Keratinocyte (primary cell): ENCODE measurements around the gene STK4. TPM values are rescaled to one million over a fixed set of nuclear protein-coding genes. Genes with fewer than 3 reads are reported as not detected.

Experiments used
- DNase-seq: peaks from one replicate; pipeline ENCODE4 v3.0.0-alpha.2; 2011; ENCODE audit warnings: low read depth, missing footprints, low spot score
- FAIRE-seq: peaks from 2 replicates; lab custom pipeline; 2011; peaks lifted over from hg19 to GRCh38; lab: Jason Lieb, UNC
- H2AFZ ChIP-seq: 2 replicates; pipeline ENCODE4 v1.6.0; 2012; ENCODE audit warnings: low read length, control low read depth, inconsistent platforms; ENCODE audit not compliant: control insufficient read depth
- H3K27ac ChIP-seq: 2 replicates; pipeline ENCODE4 v1.5.1; 2011; ENCODE audit warnings: low read length; ENCODE audit not compliant: control insufficient read depth, insufficient read depth
- H3K27me3 ChIP-seq: 3 replicates; pipeline ENCODE4 v1.6.0; 2011; ENCODE audit warnings: low read length; ENCODE audit not compliant: control insufficient read depth, insufficient read depth; ENCODE audit errors: extremely low read depth
- H3K36me3 ChIP-seq, 2 experiments: 2 replicates in 1 of 2; 3 replicates in 1 of 2; pipeline ENCODE4 v1.5.1; 2011; ENCODE audit warnings: low read length in 2 of 2, mild to moderate bottlenecking in 1 of 2; ENCODE audit not compliant: control insufficient read depth in 2 of 2, insufficient read depth in 2 of 2; ENCODE audit errors: extremely low read depth in 1 of 2
- H3K4me1 ChIP-seq: 3 replicates; pipeline ENCODE4 v1.5.1; 2011; ENCODE audit warnings: low read length; ENCODE audit not compliant: control insufficient read depth, insufficient read depth; ENCODE audit errors: extremely low read depth
- H3K4me2 ChIP-seq: 3 replicates; pipeline ENCODE4 v1.6.0; 2011; ENCODE audit warnings: low read depth, low read length; ENCODE audit not compliant: control insufficient read depth, insufficient read depth; ENCODE audit errors: extremely low read depth
- H3K4me3 ChIP-seq, 3 experiments: fragments of 200-600 bp in 1 of 3; sonication (generic) in 1 of 3; 2 replicates in 2 of 3; 3 replicates in 1 of 3; pipeline ENCODE4 v1.5.1; 2011 to 2016; ENCODE audit warnings: low read length in 3 of 3, mild to moderate bottlenecking in 3 of 3, control low read depth in 2 of 3, inconsistent platforms in 1 of 3, low read depth in 1 of 3, mixed read lengths in 1 of 3, mixed run types in 1 of 3, moderate library complexity in 1 of 3; ENCODE audit not compliant: control insufficient read depth in 2 of 3, insufficient read depth in 2 of 3; ENCODE audit errors: extremely low read depth in 1 of 3
- H3K79me2 ChIP-seq: 2 replicates; pipeline ENCODE4 v1.6.0; 2012; ENCODE audit warnings: low read length; ENCODE audit not compliant: control insufficient read depth, insufficient read depth
- H3K9ac ChIP-seq: 3 replicates; pipeline ENCODE4 v1.6.0; 2011; ENCODE audit warnings: low read length; ENCODE audit not compliant: control insufficient read depth, insufficient read depth; ENCODE audit errors: extremely low read depth
- H3K9me1 ChIP-seq: 3 replicates; pipeline ENCODE4 v1.6.0; 2011; ENCODE audit warnings: low read length; ENCODE audit not compliant: control insufficient read depth, insufficient read depth; ENCODE audit errors: extremely low read depth
- H3K9me3 ChIP-seq: 2 replicates; pipeline ENCODE4 v1.5.1; 2012; ENCODE audit warnings: low read depth, low read length; ENCODE audit not compliant: control insufficient read depth
- H4K20me1 ChIP-seq: 3 replicates; pipeline ENCODE4 v1.6.0; 2011; ENCODE audit warnings: low read length; ENCODE audit not compliant: control insufficient read depth, insufficient read depth; ENCODE audit errors: extremely low read depth
- EZH2 ChIP-seq: IDR thresholded peaks from one replicate; pipeline ENCODE4 v1.6.1; 2012; ENCODE audit warnings: inconsistent platforms, mild to moderate bottlenecking, low read length, moderate library complexity
- dilution Hi-C: fragments of 300-500 bp; cut with MboI; formaldehyde crosslinking; loops from one replicate; pipeline ENCODE4 v1.7.0; 2020; ENCODE audit warnings: low sequenced_read_pairs; ENCODE audit not compliant: extremely low pct_ligation_motif_present
- polyA plus RNA-seq, 5 experiments: library from polyadenylated mRNA; depleted of rRNA in 3 of 5; stranded (reverse) in 3 of 5; stranded (forward) in 1 of 5; unstranded in 1 of 5; fragments of >200 nt; gene quantifications; 1 replicate in 1 of 5; 2 replicates in 3 of 5; 3 replicates in 1 of 5; pipeline versions ENCODE4 v1.2.1 to v1.2.3, GENCODE V29; 2011 to 2012; ENCODE audit warnings: missing spikeins in 2 of 5, low read depth in 1 of 5, low replicate concordance in 1 of 5
- TF ChIP-seq, protein P1 (sequence below), 3 experiments: IDR thresholded peaks in 1 of 3; conservative IDR thresholded peaks in 1 of 3; optimal IDR thresholded peaks in 1 of 3; 2 replicates in 2 of 3; 3 replicates in 1 of 3; pipeline versions ENCODE3 to v1.5.1; 2011; ENCODE audit warnings: low read length in 3 of 3, mild to moderate bottlenecking in 3 of 3, moderate library complexity in 2 of 3, control low read depth in 1 of 3, inconsistent platforms in 1 of 3; ENCODE audit not compliant: insufficient read depth in 2 of 3; ENCODE audit errors: extremely low read depth in 1 of 3

Gene STK4
- polyA plus RNA-seq, 1 donor (not counting 4 experiments of a cell fraction or from before 2014, with no cell fraction given), result 30.5 TPM

DNA sequence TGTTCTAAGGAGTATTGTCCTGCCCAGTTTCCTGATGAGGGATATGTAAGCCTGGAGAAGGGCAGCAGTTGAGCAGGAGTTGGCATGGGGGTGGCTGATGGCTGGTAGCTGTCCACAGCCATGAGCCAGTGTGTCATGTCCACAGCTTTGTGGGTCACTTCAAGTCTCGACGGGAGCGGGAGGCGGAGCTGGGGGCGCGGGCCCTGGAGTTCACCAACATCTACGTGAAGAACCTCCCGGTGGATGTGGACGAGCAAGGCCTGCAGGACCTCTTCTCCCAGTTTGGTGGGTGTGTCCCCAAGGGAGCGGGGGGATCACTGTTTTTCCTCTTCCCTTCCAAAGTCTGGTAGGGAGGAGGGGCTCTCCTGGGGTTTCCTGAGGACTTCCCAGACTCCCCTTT lies 47.6 kb upstream of the STK4 start:
- Histone ChIP-seq H3K79me2 (no peaks in the 10 kb centered on the region), H2AFZ (no peak overlapping the region), H3K4me1 (no peaks in the 10 kb centered on the region), H3K9ac (no peak overlapping the region), H3K9me1 (no peaks in the 10 kb centered on the region), H3K4me2 (no peak overlapping the region), H3K36me3 (peaks cover 21 to 23% of the 10 kb centered on the region in 2 experiments), H3K27me3 (no peaks in the 10 kb centered on the region), H3K4me3 (no peak overlapping the region), H4K20me1 (no peaks in the 10 kb centered on the region), H3K27ac (no peak overlapping the region), H3K9me3 (no peaks in the 10 kb centered on the region)
- DNase-seq (no peak), FAIRE-seq (no peak)
- TF ChIP-seq, protein P1, sequence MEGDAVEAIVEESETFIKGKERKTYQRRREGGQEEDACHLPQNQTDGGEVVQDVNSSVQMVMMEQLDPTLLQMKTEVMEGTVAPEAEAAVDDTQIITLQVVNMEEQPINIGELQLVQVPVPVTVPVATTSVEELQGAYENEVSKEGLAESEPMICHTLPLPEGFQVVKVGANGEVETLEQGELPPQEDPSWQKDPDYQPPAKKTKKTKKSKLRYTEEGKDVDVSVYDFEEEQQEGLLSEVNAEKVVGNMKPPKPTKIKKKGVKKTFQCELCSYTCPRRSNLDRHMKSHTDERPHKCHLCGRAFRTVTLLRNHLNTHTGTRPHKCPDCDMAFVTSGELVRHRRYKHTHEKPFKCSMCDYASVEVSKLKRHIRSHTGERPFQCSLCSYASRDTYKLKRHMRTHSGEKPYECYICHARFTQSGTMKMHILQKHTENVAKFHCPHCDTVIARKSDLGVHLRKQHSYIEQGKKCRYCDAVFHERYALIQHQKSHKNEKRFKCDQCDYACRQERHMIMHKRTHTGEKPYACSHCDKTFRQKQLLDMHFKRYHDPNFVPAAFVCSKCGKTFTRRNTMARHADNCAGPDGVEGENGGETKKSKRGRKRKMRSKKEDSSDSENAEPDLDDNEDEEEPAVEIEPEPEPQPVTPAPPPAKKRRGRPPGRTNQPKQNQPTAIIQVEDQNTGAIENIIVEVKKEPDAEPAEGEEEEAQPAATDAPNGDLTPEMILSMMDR (optimal IDR thresholded peaks at IDR 0.05 in 1 of 3, IDR thresholded peaks at IDR 0.05 in 1 of 3, conservative IDR thresholded peaks at IDR 0.05 in 1 of 3; ENCODE audit: extremely low read depth in 1 of 3, insufficient read depth in 2 of 3, low read length in 3 of 3), result no peak
- no peak for TF ChIP-seq EZH2
- dilution Hi-C loops, result no loop called here

DNA sequence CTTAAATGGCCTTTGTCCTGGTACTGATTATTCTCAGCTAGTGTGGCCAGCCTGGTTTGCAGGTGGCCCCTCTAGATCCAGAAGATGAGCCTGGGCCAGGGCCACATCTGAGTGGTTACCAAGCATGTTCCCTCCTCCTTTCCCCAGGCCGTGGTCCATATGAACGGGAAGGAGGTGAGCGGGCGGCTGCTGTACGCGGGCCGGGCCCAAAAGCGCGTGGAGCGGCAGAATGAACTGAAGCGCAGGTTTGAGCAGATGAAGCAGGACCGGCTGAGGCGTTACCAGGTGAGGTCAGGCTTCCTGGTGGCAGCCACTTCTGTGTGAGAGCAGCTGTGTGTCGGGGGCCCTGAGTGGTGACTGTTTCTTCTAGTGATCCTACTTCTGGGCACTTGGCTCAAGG lies 44.9 kb upstream of the STK4 start:
- Histone ChIP-seq H3K4me3 (no peak overlapping the region), H3K9me1 (peaks cover 3% of the 10 kb centered on the region), H3K27me3 (no peaks in the 10 kb centered on the region), H3K9ac (no peak overlapping the region), H3K27ac (no peak overlapping the region), H3K4me2 (no peak overlapping the region), H4K20me1 (no peaks in the 10 kb centered on the region), H3K4me1 (peaks cover 11% of the 10 kb centered on the region), H3K9me3 (no peaks in the 10 kb centered on the region), H2AFZ (no peak overlapping the region), H3K79me2 (no peaks in the 10 kb centered on the region), H3K36me3 (peaks cover 20 to 26% of the 10 kb centered on the region in 2 experiments)
- dilution Hi-C loops, result no loop called here
- TF ChIP-seq, protein P1 (optimal IDR thresholded peaks at IDR 0.05 in 1 of 3, IDR thresholded peaks at IDR 0.05 in 1 of 3, conservative IDR thresholded peaks at IDR 0.05 in 1 of 3; ENCODE audit: extremely low read depth in 1 of 3, insufficient read depth in 2 of 3, low read length in 3 of 3), result no peak
- no peak for TF ChIP-seq EZH2
- DNase-seq, result no peak
- no peak for FAIRE-seq
